Measurements from ENCODE around the gene CEACAM5. TPM values are rescaled to one million over a fixed set of nuclear protein-coding genes. Genes with fewer than 3 reads are reported as not detected.
A peak's percentile ranks its signal among the peaks of the same experiment; 100 is the strongest.

Gene CEACAM5
- 1,000 to 10,000 TPM; 2,069 to 7,240 (median 3,325) TPM for total RNA-seq
- long read RNA-seq, donor 1, transcript CEACAM5-204 (2 exons, 579 nt), result minor isoform, 7 of 962 reads
- long read RNA-seq, donor 1, transcript CEACAM5-201 (10 exons, 2,874 nt), result major isoform, 528 of 962 reads
- long read RNA-seq, donor 1, transcript CEACAM5-203 (10 exons, 2,354 nt), result minor isoform, 24 of 962 reads
- long read RNA-seq, donor 1, transcript CEACAM5-202 (10 exons, 2,451 nt), result minor isoform, 85 of 962 reads
- long read RNA-seq, donor 1, partial matches to known transcripts, result 225 of 962 reads
- long read RNA-seq, donor 1, other reads (novel, unspliced or antisense), result 92 of 962 reads
- long read RNA-seq, donor 2, transcript CEACAM5-202 (10 exons, 2,451 nt), result minor isoform, 50 of 1,112 reads
- long read RNA-seq, donor 2, transcript CEACAM5-203 (10 exons, 2,354 nt), result minor isoform, 15 of 1,112 reads
- long read RNA-seq, donor 2, transcript CEACAM5-201 (10 exons, 2,874 nt), result major isoform, 359 of 1,112 reads
- long read RNA-seq, donor 2, transcript CEACAM5-207 (3 exons, 1,430 nt), result minor isoform, 14 of 1,112 reads
- long read RNA-seq, donor 2, partial matches to known transcripts, result 606 of 1,112 reads
- long read RNA-seq, donor 2, other reads (novel, unspliced or antisense), result 57 of 1,112 reads

DNA sequence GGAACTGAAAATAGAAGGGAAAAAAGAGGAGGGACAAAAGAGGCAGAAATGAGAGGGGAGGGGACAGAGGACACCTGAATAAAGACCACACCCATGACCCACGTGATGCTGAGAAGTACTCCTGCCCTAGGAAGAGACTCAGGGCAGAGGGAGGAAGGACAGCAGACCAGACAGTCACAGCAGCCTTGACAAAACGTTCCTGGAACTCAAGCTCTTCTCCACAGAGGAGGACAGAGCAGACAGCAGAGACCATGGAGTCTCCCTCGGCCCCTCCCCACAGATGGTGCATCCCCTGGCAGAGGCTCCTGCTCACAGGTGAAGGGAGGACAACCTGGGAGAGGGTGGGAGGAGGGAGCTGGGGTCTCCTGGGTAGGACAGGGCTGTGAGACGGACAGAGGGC, at the start of gene CEACAM5:
Gene CEACAM5, plus strand, starts transcription at position 146 of the 400 bp plus-strand sequence. Its CDS starts 106 bp downstream, at position 252.
- H3K9me3 ChIP-seq, result no peaks in the 10 kb centered on the region
- intact Hi-C loops (cut with DNase I, micrococcal nuclease), result loop anchor here in 1 of 2 donors (5.0 kb wide), 1 partner anchor 39 kb away; no protein-coding TSS in a partner anchor
- H3K36me3 ChIP-seq (ENCODE audit: low read depth), result no peaks in the 10 kb centered on the region
- TF ChIP-seq CTCF (IDR thresholded peaks at IDR 0.05), result no peak
- peak within 1 kb of the TSS; percentile 34 for H3K4me3 ChIP-seq
- peaks cover 4% of the 10 kb centered on the region for H3K4me1 ChIP-seq (ENCODE audit: low read depth)
- DNase-seq (peak; percentile 70 to 97 (median 76)), ATAC-seq (peak; percentile 63)

DNA sequence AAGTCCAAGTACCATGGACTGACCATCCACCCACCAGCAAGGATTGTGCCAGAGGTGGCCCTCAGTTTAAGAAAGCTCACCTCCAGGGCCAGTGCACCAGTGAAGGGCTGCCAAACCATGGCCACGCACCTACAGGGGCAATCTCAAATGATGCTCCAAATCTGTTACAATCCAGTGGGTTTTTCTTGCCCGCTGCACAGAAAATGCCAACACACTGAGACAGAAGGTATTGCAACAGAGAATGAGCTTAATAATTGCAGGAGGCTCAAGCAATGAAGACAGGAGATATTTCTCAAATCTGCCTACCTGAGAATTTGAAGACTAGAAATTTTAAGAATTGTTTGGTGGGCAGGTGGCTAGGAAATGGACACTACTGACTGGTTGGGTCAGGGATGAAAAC, 42.4 kb upstream of the CEACAM5 start:
- no peaks in the 10 kb centered on the region for H3K36me3 ChIP-seq (ENCODE audit: low read depth)
- peaks cover 20% of the 10 kb centered on the region for H3K9me3 ChIP-seq
- TF ChIP-seq CTCF (IDR thresholded peaks at IDR 0.05), result no peak
- H3K4me3 ChIP-seq, result no peak overlapping the region
- intact Hi-C loops (cut with DNase I, micrococcal nuclease), result no loop called here
- DNase-seq, result no peak
- ATAC-seq, result no peak
- H3K4me1 ChIP-seq (ENCODE audit: low read depth), result peaks cover 14% of the 10 kb centered on the region

- H3K4me1 ChIP-seq (ENCODE audit: low read depth), result peaks cover 21% of the 10 kb centered on the region
- no peak for DNase-seq
- no peak overlapping the region for H3K4me3 ChIP-seq
- intact Hi-C loops (cut with DNase I, micrococcal nuclease), result no loop called here
- no peaks in the 10 kb centered on the region for H3K36me3 ChIP-seq (ENCODE audit: low read depth)
- no peak for TF ChIP-seq CTCF (IDR thresholded peaks at IDR 0.05)
- ATAC-seq, result peak; percentile 75
- peaks cover 20% of the 10 kb centered on the region for H3K9me3 ChIP-seq
These were observed 40.1 kb upstream of the CEACAM5 start for GRCh38 chr19:41668315-41668714.

GRCh38 chr19:41670755-41671154, 37.7 kb upstream of the CEACAM5 start:
- TF ChIP-seq CTCF (IDR thresholded peaks at IDR 0.05), result no peak
- DNase-seq (peak in 2 of 3 donors; percentile 31 to 43), ATAC-seq (peak; percentile 73)
- Histone ChIP-seq H3K9me3 (peaks cover 7% of the 10 kb centered on the region), H3K4me3 (no peak overlapping the region), H3K4me1 (ENCODE audit: low read depth) (peaks cover 21% of the 10 kb centered on the region), H3K36me3 (ENCODE audit: low read depth) (no peaks in the 10 kb centered on the region)
- intact Hi-C loops (cut with DNase I, micrococcal nuclease), result no loop called here

DNA sequence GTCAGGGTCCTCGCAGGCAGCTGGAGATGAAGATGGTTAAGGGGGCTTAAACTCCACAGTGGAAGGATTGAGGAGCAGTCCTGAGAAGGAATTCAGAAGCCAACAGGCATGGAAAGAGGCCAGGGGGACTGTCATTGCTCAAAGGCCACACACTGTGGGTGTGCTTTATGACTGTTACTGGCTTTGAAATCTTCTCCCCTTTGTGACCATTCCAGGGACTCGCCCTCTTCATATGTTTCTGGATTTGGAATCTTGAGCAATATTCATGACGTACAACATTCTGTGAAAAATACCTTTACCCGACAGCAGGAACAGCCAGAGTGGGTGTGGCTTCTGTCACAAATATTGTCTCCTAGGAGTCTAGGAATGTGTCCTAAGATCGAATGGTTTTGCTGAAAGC, 36.9 kb upstream of the CEACAM5 start:
- intact Hi-C loops (cut with DNase I, micrococcal nuclease), result no loop called here
- H3K9me3 ChIP-seq, result no peaks in the 10 kb centered on the region
- peaks cover 21% of the 10 kb centered on the region for H3K4me1 ChIP-seq (ENCODE audit: low read depth)
- no peak overlapping the region for H3K4me3 ChIP-seq
- H3K36me3 ChIP-seq (ENCODE audit: low read depth), result no peaks in the 10 kb centered on the region
- ATAC-seq (peak; percentile 78), DNase-seq (peak in 2 of 3 donors; percentile 42 to 60)
- no peak for TF ChIP-seq CTCF (IDR thresholded peaks at IDR 0.05)

Measured in mucosa of descending colon (tissue), 3 donors.